OCI-LY3 (cell line): ENCODE results near the gene KRTAP22-1.

Experiments used
- EZH2phosphoT487 ChIP-seq: fragments of 200-600 bp; shearing (Covaris generic); IDR thresholded peaks from 2 replicates; pipeline ENCODE4 v1.6.1; 2018; ENCODE audit warnings: antibody characterized with exemption, mixed run types, low read depth
- TF ChIP-seq, protein P1 (sequence below): fragments of 200-600, 300-600 bp; sonication (generic); IDR thresholded peaks from 2 replicates; pipeline ENCODE4 v1.5.1; 2014; ENCODE audit warnings: antibody characterized with exemption, low read length, low read depth

DNA sequence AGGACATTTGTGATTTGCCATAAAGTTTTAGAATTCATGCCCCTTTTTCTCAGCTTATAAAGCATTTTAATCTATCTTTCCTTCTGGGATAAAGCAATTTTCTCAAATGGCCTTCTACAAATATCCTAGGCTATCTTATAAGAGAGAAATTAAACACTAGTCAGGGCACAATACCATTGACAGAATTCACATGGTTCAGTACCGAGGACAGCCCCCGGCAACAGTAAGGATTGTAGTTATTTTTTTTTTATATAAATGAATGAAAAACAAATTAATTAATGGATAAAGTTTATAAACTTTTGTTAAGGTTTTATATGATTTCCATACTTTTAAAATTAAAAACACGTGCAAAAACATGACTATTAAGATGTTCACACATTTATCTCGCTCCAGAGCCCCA lies 27.2 kb downstream of the KRTAP22-1 start:
- TF ChIP-seq, protein P1, sequence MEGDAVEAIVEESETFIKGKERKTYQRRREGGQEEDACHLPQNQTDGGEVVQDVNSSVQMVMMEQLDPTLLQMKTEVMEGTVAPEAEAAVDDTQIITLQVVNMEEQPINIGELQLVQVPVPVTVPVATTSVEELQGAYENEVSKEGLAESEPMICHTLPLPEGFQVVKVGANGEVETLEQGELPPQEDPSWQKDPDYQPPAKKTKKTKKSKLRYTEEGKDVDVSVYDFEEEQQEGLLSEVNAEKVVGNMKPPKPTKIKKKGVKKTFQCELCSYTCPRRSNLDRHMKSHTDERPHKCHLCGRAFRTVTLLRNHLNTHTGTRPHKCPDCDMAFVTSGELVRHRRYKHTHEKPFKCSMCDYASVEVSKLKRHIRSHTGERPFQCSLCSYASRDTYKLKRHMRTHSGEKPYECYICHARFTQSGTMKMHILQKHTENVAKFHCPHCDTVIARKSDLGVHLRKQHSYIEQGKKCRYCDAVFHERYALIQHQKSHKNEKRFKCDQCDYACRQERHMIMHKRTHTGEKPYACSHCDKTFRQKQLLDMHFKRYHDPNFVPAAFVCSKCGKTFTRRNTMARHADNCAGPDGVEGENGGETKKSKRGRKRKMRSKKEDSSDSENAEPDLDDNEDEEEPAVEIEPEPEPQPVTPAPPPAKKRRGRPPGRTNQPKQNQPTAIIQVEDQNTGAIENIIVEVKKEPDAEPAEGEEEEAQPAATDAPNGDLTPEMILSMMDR: no peak
- TF ChIP-seq EZH2phosphoT487: no peak
